Transverse colon (tissue), 4 donors: Measurements from ENCODE around the gene GFRA4. TPM values are rescaled to one million over a fixed set of nuclear protein-coding genes. Genes with fewer than 3 reads are reported as not detected.

Experiments
- DNase-seq: peaks from one replicate; pipeline ENCODE4 v3.0.0-alpha.2; 2019
- H3K27ac ChIP-seq, 4 donors: fragments of 200-600 bp; sonication (generic); 2 replicates each; pipeline ENCODE4 v1.5.1; 2016 to 2018; ENCODE audit warnings: inconsistent platforms in 4 of 4
- H3K27me3 ChIP-seq: fragments of 200-600 bp; sonication (generic); 2 replicates; pipeline ENCODE4 v1.5.1; 2017; ENCODE audit warnings: inconsistent platforms
- H3K36me3 ChIP-seq, 4 donors: fragments of 200-600 bp; sonication (generic); 2 replicates each; pipeline ENCODE4 v1.5.1; 2017 to 2019; ENCODE audit warnings: inconsistent platforms in 4 of 4
- H3K4me1 ChIP-seq, 4 donors: fragments of 200-600 bp; sonication (generic); 2 replicates each; pipeline ENCODE4 v1.5.1; 2017 to 2020; ENCODE audit warnings: inconsistent platforms in 4 of 4
- H3K4me3 ChIP-seq, 4 donors: fragments of 200-600 bp; sonication (generic); 1 replicate in 1 of 4; 2 replicates in 3 of 4; pipeline versions ENCODE4 v1.5.1 to v1.6.1; 2017 to 2019; ENCODE audit warnings: inconsistent platforms in 4 of 4
- H3K9me3 ChIP-seq, 2 donors: fragments of 200-600 bp; sonication (generic); 2 replicates each; pipeline ENCODE4 v1.5.1; 2017 to 2019; ENCODE audit warnings: inconsistent platforms in 2 of 2
- CTCF ChIP-seq, 5 experiments: fragments of 200-600 bp in 3 of 5; fragments of 450-650 bp in 2 of 5; sonication (generic) in 3 of 5; IDR thresholded peaks; 1 replicate in 2 of 5; 2 replicates in 3 of 5; pipeline ENCODE4 v1.5.1; 2016 to 2017; ENCODE audit warnings: antibody characterized with exemption in 5 of 5, inconsistent platforms in 3 of 5, mild to moderate bottlenecking in 2 of 5, moderate library complexity in 1 of 5
- EP300 ChIP-seq: sonication (generic); formaldehyde crosslinking; IDR thresholded peaks from one replicate; pipeline ENCODE4 v1.6.1; 2017; ENCODE audit warnings: antibody characterized with exemption, low read depth
- POLR2A ChIP-seq: fragments of 450-650 bp; IDR thresholded peaks from one replicate; pipeline ENCODE4 v1.6.1; 2016; ENCODE audit warnings: antibody characterized with exemption, mild to moderate bottlenecking, moderate library complexity
- POLR2AphosphoS5 ChIP-seq, 3 donors: sonication (generic); formaldehyde crosslinking; IDR thresholded peaks; one replicate each; pipeline ENCODE4 v1.6.1; 2016; ENCODE audit warnings: antibody characterized with exemption in 3 of 3
- WGBS, 2 donors: methylation state at CpG; one replicate each; pipeline ENCODE4 v1.1.5; 2018; ENCODE audit warnings: low coverage in 1 of 2; 5-methylcytosine and 5-hydroxymethylcytosine counted together
- in situ Hi-C, 4 donors: fragments of 200-750 bp; cut with MboI; loops; one replicate each; pipeline versions ENCODE4 v1.15.0 to v1.15.1; 2017; ENCODE audit warnings: low sequenced_read_pairs in 3 of 4, low pct_ligation_motif_present in 1 of 4, low pct_unique_long_range_greater_than_20kb in 1 of 4
- intact Hi-C: fragments of 100-400 bp; cut with DNase I; formaldehyde crosslinking; loops from one replicate; pipeline ENCODE4 v1.15.1; 2023; ENCODE audit warnings: low total_unique reads
- total RNA-seq, 4 donors: library from RNA; depleted of rRNA; stranded (reverse); fragments of >200 nt; gene quantifications; one replicate each; pipeline ENCODE4 v1.1.0, GENCODE V29; 2016

The GFRA4 gene
- total RNA-seq, 4 donors from 2014 or later = not detected

GRCh38 chr20:3681931-3682781 is 19.0 kb upstream of the GFRA4 start, which contains the start of gene ADAM33:
Gene ADAM33 (minus strand): TSS chr20:3682010. CDS start chr20:3682004, 6 bp downstream.
- Histone ChIP-seq H3K27me3 (peaks cover 42% of the 10 kb centered on the region), H3K27ac (peak within 1 kb of the TSS; percentile 77 to 96 (median 85)), H3K9me3 (no peaks in the 10 kb centered on the region), H3K36me3 (no peaks in the 10 kb centered on the region), H3K4me3 (peak within 1 kb of the TSS; percentile 28 to 55 (median 45)), H3K4me1 (peaks cover 14 to 41% (median 18%) of the 10 kb centered on the region in 4 donors)
- intact Hi-C loops = no loop called here
- 17% methylated on average over 42 of the region's 65 CpGs; no CpG with 5 or more reads in 1 of the 2 donors for WGBS, 2 donors
- peak; percentile 44 for DNase-seq
- in situ Hi-C loops = loop anchor here in 1 of 4 donors (25.0 kb wide), 1 partner anchor 405 kb away; no protein-coding TSS in a partner anchor
- TF ChIP-seq POLR2A (no peak), POLR2AphosphoS5 (IDR thresholded peaks at IDR 0.05) (peak in 1 of 3 donors; percentile 1)

- 17% methylated on average over 31 of the region's 32 CpGs; no CpG with 5 or more reads in 1 of the 2 donors for WGBS, 2 donors
- Histone ChIP-seq H3K27ac (peak overlapping the region; percentile 77 to 96 (median 85)), H3K36me3 (no peaks in the 10 kb centered on the region), H3K4me1 (peaks cover 14 to 40% (median 20%) of the 10 kb centered on the region in 4 donors), H3K27me3 (peaks cover 42% of the 10 kb centered on the region), H3K9me3 (no peaks in the 10 kb centered on the region), H3K4me3 (peak overlapping the region; percentile 28 to 55 (median 45))
- intact Hi-C loops = no loop called here
- TF ChIP-seq EP300 (no peak), CTCF (IDR thresholded peaks at IDR 0.05) (no peak), POLR2A (no peak), POLR2AphosphoS5 (IDR thresholded peaks at IDR 0.05) (no peak)
- DNase-seq = no peak
- in situ Hi-C loops = loop anchor here in 1 of 4 donors (25.0 kb wide), 1 partner anchor 406 kb away; no protein-coding TSS in a partner anchor
Observed at GRCh38 chr20:3681352-3681930, 18.2 kb upstream of the GFRA4 start.

DNA sequence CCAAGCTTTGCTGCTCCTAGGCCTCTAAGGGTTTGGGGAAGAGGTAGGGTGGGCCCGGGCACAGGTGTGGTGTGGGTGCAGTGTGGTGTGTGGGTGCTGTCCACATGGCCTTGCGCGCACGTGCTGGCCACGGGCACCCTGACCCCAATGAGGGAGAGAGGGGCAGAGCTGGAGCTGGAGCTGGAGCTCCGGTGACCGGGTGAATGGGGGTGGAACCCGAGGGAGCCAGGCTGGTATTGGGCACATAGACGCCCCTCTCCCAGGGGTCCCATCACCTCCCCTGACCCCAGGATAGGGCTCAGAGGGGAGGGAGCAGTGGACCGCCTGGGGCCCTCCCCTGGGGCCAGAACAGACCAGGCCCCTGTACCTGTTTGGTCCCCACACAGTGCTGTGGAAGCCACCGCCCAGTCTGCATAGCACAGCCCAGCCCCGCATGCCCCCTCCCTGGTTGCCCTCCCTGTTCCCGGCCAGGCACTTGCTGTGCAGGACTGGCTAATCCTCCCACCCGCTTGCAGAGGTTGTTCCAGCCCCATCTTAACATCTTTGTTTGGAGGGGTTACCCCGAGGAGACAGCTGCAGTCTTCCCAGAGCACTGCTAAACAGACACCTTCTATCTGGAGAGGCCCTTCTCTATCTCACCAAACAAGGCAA is 17.6 kb upstream of the GFRA4 start:
- 51% methylated on average over 15 of the region's 15 CpGs; no CpG with 5 or more reads in 1 of the 2 donors for WGBS, 2 donors
- H3K4me3 ChIP-seq = peak overlapping the region; percentile 28 to 55 (median 45)
- TF ChIP-seq POLR2A (no peak), POLR2AphosphoS5 (IDR thresholded peaks at IDR 0.05) (no peak), EP300 (no peak), CTCF (IDR thresholded peaks at IDR 0.05) (no peak)
- no peaks in the 10 kb centered on the region for H3K9me3 ChIP-seq
- H3K27ac ChIP-seq = peak overlapping the region; percentile 77 to 96 (median 85)
- H3K36me3 ChIP-seq = no peaks in the 10 kb centered on the region
- intact Hi-C loops (no loop called here), in situ Hi-C loops (loop anchor here in 1 of 4 donors (25.0 kb wide), 1 partner anchor 406 kb away; no protein-coding TSS in a partner anchor)
- peaks cover 46% of the 10 kb centered on the region for H3K27me3 ChIP-seq
- peaks cover 13 to 37% (median 22%) of the 10 kb centered on the region in 4 donors for H3K4me1 ChIP-seq
- DNase-seq = no peak

- Histone ChIP-seq H3K9me3 (no peaks in the 10 kb centered on the region), H3K36me3 (no peaks in the 10 kb centered on the region), H3K4me1 (peaks cover 13 to 37% (median 22%) of the 10 kb centered on the region in 4 donors), H3K4me3 (peak overlapping the region; percentile 28 to 55 (median 45)), H3K27ac (peak overlapping the region; percentile 77 to 96 (median 85)), H3K27me3 (peaks cover 54% of the 10 kb centered on the region)
- intact Hi-C loops (no loop called here), in situ Hi-C loops (loop anchor here in 1 of 4 donors (25.0 kb wide), 1 partner anchor 407 kb away; no protein-coding TSS in a partner anchor)
- peak; percentile 56 for DNase-seq
- TF ChIP-seq CTCF (IDR thresholded peaks at IDR 0.05) = no peak
- TF ChIP-seq POLR2AphosphoS5 (IDR thresholded peaks at IDR 0.05) = peak in 1 of 3 donors; percentile 15
- TF ChIP-seq EP300 = no peak
- WGBS, 2 donors = 53% methylated on average over 18 of the region's 18 CpGs; no CpG with 5 or more reads in 1 of the 2 donors
Observed at GRCh38 chr20:3679749-3680700, 16.8 kb upstream of the GFRA4 start.
